ENCODE measurements around the gene SUN5.

The SUN5 gene

DNA sequence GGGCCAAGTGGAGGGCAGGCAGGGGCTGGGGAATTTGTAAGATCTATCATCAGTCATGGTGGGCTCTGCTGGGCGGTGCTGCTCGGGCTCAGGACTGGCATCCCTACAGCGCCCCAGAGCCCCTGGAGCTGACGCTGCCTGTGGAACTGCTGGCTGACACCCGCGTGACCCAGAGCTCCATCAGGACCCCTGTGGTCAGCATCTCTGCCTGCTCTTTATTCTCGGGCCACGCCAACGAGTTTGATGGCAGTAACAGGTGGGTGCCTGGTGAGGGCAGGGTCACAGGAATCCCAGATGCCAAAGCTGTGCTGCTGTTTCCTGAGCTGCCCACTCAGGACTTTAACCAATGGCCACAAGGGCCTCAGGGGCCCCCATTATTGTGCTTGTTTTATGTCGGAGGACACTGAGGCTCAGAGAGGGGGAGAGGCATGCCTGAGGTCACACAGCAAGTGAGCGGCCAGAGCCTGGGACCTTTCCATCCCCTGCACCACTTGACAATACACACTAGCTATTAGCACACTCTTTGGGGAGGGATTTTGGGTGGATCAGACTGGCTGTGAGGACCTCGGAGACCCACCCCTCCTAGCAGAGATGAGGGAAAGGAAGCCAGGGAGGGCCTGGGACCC, 9.6 kb upstream of the SUN5 start:
- DNase-seq = no peak

DNA sequence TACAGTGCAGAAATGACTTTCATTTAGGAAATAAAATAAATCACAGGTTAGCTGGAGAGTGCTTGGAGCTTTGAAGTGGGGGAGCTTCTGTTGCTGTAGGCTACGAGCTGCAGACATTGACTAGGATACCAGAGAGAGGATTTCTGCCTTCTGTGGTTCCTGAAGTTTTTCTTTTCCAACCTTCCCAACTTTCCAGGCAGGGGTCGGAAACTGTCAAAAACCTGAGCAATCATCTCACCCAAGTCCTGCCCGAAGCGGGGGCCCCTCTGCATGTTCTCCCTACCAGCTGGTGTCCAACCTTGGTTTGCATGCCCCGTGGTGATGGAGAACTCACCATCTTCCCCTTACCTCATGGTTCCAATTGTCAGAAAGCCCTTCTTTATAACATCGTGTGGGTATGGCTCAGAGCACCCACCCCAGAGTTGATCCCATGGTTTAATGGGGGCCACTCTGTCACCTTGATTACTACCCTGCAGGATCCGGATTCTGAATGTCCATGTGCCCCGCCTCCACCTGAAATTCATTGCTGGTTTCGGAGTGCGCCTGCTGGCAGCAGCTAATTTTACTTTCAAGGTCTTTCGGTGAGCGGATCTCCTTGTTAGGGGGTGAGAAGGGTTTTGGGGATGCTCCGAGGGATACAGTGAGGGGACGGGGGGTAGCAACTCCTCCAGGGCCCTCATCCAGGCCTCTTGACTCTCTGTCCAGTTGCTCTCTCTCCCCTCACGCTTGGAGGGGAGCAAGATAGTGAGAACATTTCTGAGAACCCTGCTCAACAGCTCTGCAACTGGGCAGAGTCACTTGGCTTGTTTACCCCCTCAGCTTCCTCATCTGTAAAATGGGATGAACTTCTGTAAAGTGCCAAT, 8.3 kb upstream of the SUN5 start:
- no peak for DNase-seq

DNA sequence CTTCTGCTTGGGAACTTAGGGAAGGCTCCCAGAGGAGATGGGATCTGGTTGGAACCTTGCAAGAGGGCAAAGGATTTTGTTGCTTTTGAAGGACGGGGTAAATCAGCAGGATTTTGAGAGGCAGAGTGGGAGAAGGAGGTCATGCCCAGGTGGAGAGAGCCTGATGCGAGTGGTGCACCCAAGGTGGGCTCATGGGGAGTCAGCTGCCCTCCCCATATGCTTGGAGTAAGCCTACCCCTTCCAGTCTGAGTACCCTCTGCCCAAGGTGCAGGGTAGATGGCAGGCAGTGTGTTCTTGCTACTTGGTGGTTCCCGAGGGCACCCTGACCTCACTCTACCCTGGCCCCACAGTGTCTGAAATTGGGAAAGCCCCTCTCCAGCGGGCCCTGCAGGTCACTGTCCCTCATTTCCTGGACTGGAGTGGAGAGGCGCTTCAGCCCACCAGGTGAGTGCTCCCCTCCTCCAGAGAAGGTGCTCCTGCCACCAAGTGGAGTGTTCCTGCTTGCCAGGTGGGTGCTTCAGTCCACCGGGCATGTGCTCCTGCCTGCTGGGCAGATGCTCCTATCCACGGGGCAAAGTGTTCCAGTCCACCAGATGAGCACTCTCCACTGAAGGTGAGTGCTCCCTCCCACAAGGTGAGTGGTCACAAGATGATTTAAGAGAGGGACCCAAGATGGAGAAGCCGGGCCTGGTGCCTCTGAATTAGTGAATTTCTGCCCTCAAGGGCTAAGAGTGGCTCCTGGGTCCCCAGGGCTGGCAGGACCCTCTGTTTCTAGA, 6.6 kb upstream of the SUN5 start:
- DNase-seq = no peak

DNA sequence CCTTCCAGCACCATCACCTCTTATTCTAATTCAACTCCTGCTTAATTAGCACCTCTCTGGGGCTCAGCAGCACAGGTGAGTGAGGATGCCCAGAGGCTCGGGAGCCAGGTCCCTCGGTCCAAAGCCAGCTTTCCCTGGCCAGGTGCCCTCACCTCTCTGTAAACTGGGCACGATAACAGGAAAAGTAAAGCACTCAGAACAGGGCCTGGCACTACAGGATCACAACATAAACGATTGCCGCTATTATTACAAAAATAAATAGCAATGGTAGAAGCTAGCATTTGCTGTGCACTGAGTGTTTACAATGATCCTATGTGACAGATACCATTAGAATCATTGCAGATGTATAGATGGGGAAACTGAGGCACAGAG, 5.9 kb upstream of the SUN5 start:
- no peak for DNase-seq

DNA sequence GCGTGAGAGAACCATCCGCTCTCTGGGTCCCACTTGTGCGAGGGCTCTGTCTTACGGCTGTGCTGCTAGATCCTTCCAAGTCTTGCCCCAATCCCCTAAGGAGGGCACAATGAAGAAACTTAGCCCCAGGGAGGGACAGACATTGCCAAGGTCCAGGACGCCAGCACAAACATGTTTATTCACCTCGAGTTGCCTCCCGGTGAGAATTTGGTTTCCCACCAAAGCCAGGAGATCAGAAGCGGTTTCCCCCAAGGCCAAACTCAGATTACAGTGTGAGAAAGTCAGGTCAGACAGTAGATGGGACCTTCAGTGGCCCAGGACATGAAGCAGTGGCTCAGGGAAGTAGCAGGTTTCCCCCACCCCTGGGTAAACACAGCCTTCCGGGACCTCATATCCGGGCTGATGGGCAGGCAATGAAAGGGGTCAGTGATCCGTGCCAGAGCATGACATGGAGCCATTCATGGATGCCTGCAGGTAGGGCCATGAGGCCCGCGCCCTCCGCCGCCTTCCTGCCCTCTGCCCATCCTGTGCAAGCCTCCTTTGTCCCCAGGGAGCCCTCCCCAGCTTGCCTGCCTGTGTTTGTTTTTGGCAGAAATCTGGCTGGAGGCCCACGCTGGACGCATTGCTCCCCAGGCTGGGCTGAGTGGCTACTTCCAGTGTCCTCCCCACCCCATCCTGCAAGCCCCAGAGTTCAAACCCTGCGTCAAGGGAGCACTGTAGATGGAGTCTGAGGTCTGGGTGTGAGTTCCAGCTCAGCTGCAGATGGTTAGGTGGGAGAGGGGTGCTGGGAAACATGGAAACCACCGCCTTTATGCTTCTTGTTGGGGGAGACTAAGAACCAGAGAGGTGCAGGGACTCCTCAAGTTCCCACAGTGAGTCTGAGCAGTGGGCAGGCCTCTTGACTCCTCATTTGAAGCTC, 5.2 kb upstream of the SUN5 start:
- no peak for DNase-seq

DNA sequence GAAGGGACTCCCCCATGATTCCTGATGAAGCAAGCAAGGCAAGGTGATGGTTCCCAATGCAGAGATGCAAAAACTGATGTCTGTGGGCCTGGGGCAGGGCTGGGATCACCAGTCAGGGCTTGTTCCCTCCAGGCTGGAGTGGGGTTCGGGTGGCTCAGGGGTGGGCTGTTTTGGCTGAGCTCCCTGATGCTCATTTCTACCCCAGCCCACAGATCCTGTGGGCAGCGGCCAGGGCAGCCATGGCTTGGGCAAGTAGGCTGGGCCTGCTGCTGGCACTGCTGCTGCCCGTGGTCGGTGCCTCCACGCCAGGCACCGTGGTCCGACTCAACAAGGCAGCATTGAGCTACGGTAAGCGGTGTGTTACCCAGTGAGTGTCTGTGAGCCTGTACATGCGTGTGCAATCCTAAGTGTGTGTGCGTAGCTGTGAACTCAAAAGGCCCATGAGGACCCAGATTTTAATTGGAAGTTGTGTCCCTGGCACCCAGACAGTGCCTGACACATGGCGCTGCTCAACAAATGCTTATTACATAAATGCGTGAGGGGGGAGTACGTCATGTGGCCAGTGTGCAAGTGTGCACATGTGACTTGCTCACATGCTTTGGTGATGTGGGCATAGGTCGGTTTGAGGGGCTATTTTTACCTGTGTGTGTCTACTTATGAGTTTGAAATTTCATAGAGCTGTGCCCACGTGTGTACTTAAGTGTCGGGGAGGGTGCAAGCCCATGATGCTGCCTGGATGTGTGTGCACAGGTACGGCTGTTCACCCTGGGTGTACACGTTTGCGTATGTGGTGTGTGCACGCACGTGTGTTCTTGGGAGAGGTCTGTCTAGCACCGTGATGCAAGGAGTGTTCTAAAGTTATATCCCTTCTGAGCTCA, 4.3 kb upstream of the SUN5 start:
- DNase-seq = no peak

DNA sequence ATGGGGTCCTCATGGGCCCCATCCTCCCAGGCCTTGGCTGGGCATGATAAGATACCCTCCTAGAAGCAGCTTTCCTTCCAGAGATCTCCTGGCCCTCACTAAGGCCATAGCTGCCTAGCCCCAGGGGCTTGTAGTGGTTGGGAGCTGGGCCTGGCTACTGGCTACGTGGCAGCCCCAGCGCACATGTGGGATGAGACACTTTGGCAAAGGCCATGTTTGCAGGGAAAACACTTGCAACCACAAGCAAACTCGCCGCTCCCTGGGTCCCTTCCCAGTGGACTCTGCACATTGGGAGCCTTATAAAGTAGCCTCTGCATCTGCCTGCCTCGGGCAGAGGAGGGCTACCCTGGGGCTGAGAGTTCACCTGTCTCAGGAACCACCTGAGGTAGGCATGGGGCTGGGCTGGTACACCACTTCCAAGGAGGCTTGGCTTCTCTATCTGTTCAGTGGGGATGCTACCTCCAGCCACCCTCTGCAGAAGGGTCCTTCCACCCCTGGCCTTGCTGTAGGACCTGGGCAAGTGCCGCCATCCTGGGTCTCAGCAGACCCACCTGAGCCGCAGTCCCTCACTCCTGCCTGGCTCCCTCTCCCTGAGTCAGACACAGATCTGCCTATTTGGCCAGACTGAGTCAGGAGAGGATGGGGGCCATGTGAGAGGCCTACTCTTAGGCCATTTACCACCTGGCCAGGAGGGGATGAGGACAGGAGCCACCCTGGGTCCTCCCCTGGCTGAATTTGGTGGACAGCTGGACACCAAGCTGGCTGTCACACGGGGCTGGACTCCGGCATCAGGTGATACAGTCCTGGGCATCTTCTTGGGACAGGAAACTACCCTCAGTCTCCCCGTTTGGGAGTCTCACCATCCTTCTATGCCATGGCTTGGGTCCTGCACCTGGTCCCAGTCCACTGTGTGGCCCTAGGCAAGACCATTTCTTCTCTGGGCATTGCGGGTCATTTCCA, 3.4 kb upstream of the SUN5 start, which contains the start of gene BPIFB2:
Gene BPIFB2, plus strand, starts transcription at position 329 of the 960 bp plus-strand sequence. CDS start 871 bp downstream, outside the sequence.
- DNase-seq = no peak

DNA sequence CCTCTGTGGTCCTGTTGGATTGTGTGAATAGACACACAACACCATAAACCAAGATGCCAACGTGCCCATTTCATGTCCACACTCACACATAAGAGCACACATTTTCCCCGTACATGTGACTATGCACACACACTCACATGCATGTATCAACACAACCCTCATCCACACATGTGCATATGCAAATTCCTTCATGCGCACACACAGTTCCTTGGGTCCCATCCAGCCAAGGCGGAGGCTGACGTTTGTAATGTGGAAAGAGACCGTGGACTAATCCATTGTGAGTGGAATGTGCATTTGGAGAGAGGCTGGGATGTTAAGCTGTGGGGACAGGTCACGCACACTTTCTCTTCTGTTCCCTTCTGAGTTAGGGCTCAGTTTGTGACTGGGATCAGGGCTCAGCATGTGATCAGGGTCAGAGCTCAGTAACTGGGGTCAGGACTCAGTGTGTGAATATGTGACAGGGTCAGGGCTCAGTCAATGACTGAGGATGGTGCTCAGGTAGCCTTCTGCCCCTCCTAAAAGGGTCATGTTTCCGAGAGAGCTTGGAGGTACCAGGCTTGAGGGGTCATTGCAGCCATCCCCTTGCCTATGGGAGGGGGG, 2.6 kb upstream of the SUN5 start:
- DNase-seq = no peak

DNA sequence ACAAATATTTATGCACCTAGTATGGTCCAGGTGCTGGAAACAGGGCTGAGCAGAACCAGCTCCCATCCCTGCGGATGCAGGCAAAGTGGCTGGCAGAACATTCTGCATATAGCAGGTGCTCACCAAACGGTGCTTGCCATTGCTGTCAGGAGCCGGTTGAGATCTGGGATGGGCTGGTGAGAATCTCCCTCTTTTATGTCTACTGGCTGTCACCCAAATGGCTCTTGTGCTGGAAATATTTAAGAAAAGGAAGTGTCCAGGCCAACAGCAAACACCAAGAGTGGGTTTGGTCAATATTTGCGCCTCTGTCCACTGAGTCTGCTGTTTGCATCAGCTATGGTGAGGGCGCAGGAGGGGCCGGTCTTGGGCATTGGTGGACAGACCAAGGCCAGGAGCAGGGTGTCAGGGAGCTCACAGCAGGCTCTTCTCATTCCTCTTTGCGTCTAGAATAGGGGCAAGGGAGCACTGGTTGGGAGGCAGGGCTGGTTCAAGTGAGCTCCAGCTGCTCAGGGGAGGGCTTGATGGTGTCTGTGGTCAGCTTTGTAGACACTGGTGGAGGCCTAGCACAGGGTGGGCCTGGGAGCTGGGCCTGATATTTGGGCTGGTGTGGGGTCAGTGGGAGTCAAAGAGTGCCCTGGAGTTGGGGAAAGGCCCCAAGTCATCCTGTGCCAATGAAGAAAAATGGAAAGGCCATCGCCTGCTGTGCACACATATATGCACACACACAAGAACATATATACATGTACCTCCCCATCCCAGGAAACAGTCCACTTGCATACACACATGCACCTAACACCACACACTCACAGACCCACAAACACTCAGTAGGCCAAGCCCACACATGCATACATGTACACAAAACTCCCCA, 1.9 kb upstream of the SUN5 start:
- DNase-seq = no peak

DNA sequence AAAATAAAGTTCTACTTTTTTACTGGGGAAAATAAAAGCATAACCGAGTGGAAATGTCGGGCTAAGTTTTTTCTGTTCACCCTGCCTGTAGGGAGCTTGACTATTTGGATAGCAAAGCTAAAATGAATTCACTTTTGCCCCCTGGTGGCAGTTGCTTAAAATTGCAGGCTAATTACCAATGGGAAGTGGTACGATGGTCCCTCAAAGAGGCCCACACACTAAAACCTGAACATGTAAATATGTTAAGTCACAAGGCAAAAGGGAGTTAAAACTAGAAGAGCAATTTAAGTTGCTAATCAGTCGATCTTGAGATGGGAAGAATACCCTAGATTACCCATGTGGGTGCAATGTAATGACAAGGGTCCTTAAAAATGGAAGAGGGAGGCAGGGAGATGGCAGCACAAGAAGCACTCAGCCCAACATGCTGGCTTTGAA, 916 bp upstream of the SUN5 start:
- DNase-seq = peak; percentile 52 to 78

DNA sequence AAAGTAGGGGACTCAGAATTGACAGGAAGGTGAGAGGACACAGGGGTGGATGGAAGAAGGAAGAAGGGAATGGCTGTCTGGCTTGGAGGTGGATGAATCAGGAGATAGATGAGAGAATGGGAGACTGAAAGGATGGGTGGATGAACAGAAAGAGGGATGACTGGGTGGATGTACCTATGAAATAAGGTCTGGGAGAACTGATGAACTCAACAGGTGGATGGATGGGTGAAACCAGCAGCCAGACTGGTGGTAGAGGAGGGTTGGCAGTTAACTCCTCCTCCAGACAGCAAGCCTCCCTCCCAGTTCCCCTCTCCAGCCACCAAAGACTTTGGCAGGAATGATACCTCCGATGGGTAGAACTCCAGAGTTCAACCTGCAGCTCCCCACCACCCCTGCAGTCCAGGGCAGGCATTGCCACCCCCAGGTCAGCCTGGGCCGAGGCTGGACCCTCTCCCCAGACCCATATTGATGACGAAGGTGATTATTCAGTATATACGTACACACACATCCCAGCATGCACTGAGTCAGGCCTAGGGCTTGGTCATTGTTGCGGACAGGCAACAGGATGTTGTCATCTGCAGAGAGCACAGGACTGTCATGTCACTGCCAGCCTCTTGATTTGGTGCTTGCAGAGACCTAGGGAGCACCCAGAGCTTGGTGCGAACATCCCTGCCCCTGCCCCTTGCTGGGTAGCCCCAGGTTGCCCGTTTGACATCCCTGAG, 2.0 kb downstream of the SUN5 start:
- DNase-seq = no peak

DNA sequence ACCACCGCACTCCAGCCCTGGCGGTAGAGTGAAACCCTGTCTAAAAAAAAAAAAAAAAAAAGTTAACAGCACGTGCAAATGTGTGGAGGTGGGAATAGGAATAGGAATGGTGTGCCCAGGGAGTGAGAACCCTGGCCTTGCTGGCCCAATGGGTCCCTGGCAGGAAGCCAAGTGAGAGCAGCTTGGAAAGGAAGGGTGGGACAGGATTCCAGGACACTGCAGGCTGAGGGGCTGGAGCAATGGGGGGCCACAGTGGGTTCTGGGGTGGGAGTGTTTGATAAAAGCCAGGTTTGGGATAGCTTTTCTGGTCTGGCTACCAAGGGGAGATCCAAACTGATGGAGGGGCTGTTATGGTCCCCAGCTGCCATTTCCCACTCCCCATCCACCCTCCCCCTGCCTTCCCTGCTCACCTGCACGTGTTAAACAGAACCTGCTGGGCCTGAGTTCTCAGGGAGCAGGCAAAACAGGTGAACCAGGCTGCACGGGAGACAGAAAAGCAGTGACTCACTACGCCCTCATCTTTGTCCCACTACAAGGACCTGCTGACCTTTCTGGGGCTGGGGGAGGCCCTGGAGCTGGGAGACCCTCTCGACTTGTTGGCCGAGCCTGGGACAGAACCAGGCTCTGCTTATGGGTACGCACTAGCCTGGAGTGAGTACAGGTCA, 3.3 kb downstream of the SUN5 start:
- DNase-seq = no peak

DNA sequence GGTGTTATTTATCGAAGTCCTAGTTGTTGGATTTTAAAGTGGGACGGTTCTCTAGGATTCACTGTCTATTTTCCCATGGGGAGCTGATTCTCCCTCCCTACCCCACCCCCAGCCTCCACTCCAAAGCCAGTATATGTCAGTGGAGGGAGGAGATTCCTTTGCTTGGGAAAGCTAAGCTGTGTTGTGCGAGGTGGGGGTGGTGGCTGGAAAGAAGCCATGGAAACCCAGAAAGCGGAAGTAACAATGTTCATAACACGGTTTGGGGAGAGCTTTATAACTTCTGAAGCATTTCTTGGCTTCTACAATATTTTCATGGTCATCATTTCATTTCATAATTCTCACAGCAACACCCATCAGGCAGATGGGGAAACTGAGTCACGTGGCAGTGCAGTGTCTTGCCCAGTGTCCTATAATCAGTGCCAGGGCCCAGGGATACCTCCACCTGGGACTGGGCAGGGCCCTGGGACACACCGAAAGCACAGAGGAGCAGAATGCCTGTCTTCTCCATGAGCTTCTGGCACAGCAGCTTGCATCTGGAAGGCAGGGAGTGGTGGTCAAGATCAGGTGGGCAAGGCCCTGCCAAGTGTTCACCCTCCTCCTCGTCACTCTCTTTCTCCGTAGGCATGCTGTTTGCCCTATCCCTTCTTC, 4.5 kb downstream of the SUN5 start:
- peak; percentile 74 to 83 for DNase-seq

DNA sequence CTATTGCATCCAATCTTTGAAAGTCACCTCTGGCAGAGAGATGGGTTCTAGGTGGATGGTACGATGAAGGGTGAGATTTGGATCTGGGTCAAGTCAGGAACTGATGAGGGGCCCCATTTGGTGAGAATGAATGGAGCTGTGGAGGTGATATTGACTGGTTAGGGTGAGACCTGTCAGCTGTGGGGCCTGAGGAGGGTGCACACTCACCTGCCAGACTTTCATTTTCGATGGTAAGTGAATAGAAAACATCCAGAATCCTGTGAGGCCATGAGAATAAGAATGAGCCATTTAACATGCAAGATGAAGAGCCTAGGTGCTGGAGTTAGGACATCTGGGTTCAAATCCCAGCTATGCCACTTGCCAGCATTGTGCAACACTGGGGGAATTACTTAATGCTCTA, 6.8 kb downstream of the SUN5 start:
- no peak for DNase-seq

DNA sequence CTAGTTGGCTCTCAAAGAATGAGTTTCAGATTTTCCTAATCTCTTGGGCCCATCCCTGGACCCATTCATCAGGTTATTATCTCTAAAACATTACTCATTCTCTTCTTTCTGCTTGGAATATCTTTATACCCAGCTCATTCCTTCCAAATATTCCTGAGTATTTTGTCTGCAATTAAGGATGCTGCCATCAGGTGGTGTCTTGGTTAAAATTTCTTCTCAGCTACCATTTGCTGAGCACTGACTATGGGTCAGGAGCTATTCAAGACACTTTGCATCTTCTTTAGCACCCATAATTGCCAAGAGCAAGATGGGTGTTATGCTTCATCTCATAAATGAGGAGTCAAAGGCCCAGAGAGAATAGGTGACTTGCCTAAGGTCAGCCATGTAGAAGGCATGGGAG, 8.4 kb downstream of the SUN5 start:
- DNase-seq = no peak

DNA sequence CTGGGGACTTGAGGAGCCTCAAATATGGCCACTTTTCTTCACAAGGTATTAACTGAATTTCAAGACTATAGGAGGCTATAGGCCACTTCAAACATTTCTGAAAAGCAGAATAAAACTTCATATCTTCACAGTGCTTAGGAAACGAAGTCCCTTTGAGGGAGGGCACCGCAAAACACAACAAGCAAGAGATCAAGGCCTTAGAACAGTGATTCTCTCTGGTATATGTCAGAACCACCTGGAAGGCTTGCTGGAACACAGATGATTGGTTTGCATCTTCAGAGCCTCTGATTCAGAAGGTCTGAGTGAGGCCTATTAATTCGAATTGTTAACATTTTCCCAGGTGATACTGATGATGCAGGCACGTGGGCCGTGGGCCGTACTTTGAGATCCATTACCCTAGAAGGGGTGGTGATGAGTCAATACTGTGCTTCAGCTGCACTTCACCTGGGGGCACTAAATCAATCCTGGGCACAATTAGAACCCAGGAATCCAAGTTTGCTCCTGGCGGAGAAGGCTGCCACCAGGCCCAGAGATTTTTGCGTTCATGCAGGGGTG, 10.7 kb downstream of the SUN5 start:
- no peak for DNase-seq
